KBM-7 (cell line): ENCODE measurements around the gene LTB4R.

ENCODE experiments used
- DNase-seq: peaks from one replicate; pipeline ENCODE4 v3.0.0-alpha.2; 2015
- in situ Hi-C: fragments of 300-500 bp; cut with MboI; formaldehyde crosslinking; loops from 2 replicates; pipeline ENCODE4 v1.14.3; 2020; ENCODE audit warnings: low sequenced_read_pairs, low pct_unique_long_range_greater_than_20kb, mixed read lengths

LTB4R gene, protein sequence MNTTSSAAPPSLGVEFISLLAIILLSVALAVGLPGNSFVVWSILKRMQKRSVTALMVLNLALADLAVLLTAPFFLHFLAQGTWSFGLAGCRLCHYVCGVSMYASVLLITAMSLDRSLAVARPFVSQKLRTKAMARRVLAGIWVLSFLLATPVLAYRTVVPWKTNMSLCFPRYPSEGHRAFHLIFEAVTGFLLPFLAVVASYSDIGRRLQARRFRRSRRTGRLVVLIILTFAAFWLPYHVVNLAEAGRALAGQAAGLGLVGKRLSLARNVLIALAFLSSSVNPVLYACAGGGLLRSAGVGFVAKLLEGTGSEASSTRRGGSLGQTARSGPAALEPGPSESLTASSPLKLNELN

DNA sequence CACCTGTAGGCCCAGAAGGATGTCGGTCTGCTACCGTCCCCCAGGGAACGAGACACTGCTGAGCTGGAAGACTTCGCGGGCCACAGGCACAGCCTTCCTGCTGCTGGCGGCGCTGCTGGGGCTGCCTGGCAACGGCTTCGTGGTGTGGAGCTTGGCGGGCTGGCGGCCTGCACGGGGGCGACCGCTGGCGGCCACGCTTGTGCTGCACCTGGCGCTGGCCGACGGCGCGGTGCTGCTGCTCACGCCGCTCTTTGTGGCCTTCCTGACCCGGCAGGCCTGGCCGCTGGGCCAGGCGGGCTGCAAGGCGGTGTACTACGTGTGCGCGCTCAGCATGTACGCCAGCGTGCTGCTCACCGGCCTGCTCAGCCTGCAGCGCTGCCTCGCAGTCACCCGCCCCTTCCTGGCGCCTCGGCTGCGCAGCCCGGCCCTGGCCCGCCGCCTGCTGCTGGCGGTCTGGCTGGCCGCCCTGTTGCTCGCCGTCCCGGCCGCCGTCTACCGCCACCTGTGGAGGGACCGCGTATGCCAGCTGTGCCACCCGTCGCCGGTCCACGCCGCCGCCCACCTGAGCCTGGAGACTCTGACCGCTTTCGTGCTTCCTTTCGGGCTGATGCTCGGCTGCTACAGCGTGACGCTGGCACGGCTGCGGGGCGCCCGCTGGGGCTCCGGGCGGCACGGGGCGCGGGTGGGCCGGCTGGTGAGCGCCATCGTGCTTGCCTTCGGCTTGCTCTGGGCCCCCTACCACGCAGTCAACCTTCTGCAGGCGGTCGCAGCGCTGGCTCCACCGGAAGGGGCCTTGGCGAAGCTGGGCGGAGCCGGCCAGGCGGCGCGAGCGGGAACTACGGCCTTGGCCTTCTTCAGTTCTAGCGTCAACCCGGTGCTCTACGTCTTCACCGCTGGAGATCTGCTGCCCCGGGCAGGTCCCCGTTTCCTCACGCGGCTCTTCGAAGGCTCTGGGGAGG is at the start of gene LTB4R:
LTB4R (plus strand) TSS at position 857 of the 959 bp plus-strand sequence. CDS start 4,150 bp downstream, outside the sequence.
- DNase-seq: no peak
- in situ Hi-C loops: no loop called here

DNA sequence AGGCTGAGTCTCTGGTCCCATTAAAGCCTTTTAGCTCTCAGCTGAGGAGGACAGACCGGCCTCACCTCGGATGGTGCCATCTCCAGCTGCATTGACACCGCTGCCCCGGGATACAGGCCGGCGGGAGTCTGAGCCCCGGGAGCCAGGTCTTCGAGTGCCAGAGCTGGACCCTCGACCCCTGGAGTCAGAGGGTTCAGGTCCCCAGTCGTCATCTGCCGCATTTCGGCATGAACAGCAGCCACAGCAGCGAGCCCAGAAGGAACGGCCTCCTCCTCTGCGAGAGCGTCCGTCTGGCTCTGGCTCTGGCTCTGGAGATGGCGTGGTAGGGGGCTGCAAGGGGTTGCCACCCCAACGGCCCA is 49.4 kb upstream of the LTB4R start:
- DNase-seq: no peak
- in situ Hi-C loops: no loop called here

DNA sequence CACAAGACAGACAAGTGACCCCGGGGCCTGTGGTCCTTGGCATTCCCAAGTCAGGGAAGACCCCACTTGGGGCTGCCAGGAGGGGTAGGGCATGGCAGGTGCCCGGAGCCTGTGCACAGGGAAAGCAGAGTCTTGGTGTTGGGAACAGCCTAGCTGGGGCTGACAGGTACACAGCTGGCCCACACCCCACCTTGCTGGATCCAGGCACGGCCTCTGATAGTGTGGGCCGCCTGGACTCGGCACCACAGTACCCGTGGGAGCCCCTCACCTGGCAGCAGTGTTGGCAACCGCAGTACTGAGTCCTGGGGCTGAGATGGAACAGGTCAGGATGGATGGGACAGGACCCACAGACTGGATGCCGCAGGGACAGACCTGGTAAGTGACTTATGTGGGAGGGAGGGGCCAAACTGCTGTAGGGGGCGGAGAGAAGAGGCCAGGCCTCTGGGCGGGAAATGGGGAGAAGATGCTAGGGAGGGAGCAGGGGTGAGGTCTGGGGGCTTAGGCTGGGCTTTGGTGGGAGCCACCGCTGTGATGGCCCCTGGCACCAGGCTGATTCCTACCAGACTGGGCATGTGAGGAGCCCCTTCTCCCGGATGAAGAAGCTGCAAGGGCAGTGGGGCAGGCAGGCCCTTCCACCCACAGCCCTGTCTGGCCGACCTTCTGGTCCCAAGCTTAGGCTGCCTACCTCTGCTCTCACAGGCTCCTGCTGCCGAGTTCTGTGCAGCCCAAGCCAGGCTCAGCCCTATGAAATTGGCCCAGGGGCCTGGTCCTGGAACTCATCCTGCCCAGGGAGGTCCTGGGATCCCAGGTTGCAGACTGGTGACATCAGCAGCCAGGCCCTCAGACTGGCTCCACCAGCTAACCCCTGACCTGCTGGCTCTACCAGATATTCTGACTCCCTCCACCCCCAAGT is 48.2 kb upstream of the LTB4R start, which contains the start of gene TGM1:
TGM1 (minus strand) TSS at position 357 of the 913 bp plus-strand sequence. CDS start 825 bp downstream, outside the sequence.
- in situ Hi-C loops: no loop called here
- DNase-seq: no peak

DNA sequence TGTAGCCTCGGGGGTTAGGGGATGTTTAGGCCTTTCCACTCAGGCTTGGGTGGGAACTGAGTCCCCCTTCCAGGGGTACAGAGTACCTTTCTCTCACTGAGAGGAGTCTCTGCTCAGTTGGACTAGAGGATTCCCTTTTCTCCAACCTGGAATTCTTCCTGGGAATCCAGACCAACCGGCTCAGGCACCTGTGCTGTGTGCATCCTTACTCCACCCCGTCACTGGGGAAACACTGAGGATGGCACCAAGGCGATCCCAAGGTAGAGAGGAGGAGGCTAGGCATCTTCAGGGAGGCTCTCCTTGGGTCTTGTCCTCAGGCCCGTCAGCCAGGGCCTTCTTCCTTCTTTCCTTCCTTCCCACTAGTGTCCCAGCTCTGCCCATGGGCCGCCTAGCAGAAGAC is 47.5 kb upstream of the LTB4R start:
- in situ Hi-C loops: no loop called here
- DNase-seq: no peak

DNA sequence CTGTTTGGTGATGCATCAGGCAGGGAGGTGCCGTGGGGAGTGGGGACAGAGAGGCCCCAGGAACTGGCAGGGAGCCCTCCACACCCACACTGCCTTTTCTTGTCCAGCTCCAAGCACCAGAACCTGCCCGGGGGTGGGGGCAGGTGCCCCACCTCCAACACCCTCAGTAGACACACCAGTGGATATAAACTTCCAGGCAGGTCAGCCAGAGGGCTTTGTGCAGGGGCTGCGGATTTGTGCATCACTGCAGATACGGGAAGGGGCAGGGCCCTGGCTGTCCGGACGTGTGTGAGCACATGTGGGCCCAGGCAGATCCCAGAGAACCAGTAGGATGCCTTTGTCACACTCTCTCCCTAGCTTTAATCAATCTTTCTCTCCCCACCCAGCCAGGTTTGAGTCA is 47.0 kb upstream of the LTB4R start:
- no peak for DNase-seq

DNA sequence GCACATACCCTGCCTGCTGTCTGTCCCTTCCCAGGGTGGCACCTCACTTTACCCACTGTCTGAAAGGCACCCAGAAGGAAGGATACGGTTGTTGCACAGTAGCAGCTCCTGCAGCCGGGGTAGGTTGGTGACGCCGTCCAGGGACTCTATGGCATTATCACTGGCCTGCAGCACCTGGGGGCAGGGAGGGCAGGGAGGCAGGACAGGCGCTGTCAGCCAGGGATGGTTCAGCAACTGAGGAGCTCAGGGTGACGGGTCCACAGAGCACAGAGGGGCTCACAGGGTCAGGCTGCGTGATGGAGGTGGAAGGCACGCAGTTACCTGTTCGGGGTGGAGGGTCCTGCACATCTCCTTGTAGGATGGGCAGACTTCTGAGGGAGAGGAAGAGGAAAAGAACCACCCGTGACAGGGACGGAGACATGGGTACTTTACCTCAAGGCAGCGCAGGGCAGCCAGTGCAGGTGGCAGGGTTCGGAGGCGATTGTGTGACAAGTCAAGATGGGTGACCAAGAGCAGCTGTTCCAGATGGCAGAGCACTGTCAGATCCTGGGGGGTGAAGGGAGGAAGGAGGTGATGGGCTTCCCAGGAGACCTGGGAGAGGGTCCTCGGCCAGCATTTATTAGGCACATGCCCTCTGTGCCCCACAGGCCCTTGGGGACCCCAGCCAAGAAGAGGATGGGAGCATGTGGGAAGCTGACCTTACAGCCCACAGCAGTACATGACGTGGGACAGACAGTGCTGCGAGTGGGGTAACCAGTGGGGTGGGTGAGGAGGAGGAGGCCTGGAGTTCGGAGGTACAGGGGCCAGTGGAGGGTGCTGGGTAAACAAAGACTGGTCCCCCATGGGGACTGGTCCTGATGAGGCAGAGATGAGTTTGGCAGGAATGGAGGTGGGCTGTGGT is 44.7 kb upstream of the LTB4R start:
- no peak for DNase-seq
- in situ Hi-C loops: no loop called here

More for the DNA sequence above, 47.0 kb upstream of the LTB4R start:
- in situ Hi-C loops: no loop called here

DNA sequence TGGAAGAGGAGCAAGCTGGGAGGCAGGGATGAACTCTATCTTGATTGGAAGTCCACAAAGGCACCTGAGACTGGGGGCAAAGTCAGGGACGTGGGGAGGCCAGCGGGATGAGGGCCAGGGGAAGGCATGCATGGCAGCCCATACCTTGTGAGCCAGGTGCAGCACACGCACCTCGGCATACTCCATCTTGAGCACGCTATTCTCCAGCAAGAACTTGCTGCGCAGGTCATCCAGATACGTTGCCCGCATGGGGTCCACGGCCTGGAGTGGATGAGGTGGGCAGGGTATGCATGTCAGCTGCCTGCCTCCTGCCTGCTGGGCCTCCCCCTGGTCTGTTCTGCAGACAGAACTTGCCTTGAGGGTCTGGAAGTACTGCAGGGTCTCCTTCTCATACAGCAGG is 43.8 kb upstream of the LTB4R start:
- in situ Hi-C loops: no loop called here

DNA sequence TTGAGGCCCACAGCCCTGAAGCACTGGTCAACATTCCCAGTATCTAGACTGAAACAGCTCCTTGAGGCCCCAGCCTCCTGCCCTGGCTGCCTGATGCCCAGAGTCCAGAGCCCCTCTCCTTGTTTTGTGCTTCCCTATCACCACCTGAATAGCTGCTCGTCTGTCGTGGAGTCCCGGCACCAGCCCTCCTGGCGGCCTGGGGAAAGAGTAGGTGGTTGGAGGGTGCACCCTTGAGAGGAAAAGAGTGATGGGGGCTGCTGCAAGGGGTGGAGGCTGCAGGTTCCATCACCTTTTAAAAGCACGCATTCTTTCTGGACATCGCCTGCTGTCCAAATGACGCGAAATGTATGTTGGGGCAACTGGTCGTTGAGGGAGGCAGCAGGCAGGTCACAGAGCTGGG is 43.1 kb upstream of the LTB4R start:
- no peak for DNase-seq
- in situ Hi-C loops: no loop called here

More for the DNA sequence above, 43.8 kb upstream of the LTB4R start:
- DNase-seq: no peak

DNA sequence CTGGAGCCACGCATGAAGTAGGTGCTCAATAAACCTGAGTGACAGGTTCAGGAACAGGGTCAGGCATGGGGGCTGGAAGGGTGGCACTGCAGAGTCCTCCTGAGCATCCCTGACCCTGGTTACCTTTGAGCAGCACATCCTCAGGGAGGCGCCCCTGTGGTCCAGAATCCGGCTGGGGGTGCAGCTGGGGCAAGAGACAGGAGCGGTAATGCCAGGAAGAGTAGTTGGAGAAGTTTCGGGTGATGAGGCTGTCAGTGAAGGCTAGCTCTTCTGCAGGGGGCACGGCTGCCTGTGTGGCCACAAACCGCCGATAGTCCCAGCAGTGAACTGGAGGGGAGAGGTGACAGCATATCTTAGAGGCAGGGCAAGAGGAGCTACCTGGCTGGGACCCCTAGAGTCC is 41.9 kb upstream of the LTB4R start:
- DNase-seq: no peak
- in situ Hi-C loops: no loop called here

DNA sequence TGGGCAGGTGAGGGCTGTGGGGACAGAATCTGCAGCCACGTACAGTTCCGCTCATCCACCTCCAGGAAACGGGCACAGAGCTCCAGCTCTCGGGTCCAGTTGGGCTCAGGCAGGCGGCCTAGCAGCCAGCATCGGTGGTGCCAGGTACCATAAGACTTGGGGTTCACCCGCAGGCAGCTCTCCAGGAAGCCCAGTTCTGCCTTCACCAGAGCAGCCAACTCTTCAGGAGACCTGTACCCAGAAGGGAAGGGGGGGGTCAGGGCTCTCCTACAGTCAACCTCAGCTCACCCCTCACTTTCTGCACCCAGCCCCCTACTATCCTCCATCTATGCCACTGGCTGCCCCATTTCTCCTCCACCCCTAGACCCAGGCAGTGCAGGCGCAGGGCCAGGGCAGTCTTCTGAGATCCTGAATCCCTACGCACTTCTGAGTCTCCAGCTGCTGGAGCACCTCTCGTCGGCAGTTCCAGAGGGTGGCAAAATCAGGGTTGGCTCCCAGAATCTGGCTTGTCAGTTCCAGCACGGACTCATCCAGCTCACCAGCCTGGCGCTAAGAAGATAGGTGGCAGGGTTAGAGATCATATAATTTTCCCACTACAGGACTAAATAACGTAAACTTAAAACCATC is 41.3 kb upstream of the LTB4R start:
- DNase-seq: no peak
- in situ Hi-C loops: no loop called here

DNA sequence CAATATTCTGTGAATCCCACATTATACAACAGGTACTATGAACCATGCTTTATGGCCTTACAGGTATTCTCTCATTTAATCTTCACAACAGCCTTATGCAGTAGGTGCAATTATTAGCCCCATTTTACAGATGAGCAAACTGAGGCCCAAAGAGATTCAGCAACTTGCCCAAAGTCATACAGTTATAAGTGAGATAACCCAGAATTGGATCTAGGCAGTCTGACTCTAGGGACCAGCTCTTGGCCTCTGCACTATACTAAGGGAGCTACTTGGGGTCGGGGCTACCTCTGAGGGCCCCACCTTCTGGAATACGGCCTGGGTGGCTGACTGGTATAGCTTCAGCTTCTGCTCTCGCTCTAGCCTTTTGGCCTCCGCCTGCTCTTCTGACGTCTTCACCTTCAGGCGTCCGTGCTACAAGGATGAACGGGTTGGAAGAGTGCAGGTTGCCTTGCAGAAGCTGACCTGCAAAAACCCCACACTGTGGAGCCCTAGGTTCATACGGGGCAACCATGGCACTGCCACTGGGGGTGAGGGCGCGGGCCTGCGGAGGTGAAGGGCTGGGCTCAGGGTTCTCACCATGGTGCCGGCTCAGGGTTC is 40.7 kb upstream of the LTB4R start:
- no peak for DNase-seq

DNA sequence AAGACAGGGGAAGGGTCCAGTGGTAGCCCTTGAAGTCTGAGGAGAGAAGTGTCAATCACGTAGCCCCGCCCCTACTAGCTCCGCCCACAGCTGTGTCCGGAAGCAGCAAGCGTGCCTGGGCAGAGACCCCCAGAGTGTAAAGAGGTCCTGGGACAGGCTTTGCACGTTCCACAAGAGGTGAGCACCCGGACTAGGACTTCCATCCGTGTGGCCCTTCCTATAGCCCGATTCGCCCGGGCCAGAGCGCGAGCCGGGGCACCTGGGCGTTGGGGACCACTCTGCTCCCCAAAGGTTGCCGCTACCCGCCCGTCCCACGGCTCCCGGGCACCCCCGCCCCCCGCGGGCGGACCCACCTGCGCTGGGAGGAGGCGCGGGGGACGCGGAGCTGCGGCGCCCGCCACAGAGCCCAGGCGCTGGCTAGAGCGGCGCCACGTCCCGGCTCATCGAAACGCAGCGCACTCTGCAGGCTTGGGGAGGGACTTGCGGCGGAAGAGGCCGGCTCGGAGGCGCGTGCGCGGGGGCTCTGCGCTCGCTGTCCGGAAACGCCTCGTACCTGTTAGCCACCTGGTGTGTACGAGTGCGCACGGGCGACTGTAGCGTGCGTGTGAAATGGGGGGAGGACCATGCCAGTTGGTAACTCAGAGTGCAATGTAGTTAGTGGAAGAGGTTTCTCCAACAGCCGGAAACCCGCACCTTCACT is 40.0 kb upstream of the LTB4R start, which contains the start of gene RABGGTA:
RABGGTA (minus strand) TSS at position 464 of the 700 bp plus-strand sequence. CDS start 482 bp downstream, outside the sequence.
- in situ Hi-C loops: no loop called here
- peak; percentile 92 for DNase-seq

More for the DNA sequence above, 40.7 kb upstream of the LTB4R start:
- in situ Hi-C loops: no loop called here

DNA sequence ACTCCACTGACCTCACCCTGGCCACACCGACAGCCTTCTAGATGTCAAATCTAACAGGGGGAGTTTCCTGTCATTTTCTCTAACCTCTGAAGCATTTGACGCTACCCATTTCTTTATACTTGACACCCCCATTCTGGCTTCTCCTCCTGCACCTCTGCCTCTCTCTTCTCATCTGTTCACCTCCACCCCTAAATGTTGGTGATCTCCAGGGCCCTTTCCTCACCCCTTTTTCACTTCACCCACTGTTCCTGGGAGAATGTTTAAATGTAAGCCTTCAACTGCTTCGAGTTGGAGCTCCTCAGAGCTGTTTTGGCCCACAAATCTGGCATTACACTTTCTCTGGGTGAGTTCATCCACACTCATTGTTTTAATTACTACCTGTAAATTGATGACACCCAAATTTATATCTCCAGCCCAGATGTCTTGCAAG is 39.5 kb upstream of the LTB4R start:
- DNase-seq: no peak
- in situ Hi-C loops: no loop called here

DNA sequence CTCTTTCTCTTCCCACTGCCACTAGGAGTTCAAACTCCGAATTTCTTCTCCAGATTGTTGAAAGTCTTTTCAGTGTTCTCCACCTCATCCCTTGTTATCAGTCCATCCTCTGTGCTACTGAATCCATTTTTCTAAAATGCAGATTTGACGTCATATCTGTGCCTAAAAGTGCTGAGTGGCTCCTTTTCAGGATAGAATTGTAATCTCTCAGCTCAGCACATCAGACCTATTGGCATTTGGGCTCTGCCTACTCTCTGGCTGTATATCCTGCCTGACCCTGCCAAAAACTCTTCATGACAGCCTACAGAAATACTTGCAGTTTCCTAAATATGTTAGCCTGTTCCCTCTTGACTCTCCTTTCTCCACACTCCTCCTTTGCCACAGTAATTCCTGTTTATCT is 38.8 kb upstream of the LTB4R start:
- in situ Hi-C loops: no loop called here
- no peak for DNase-seq

DNA sequence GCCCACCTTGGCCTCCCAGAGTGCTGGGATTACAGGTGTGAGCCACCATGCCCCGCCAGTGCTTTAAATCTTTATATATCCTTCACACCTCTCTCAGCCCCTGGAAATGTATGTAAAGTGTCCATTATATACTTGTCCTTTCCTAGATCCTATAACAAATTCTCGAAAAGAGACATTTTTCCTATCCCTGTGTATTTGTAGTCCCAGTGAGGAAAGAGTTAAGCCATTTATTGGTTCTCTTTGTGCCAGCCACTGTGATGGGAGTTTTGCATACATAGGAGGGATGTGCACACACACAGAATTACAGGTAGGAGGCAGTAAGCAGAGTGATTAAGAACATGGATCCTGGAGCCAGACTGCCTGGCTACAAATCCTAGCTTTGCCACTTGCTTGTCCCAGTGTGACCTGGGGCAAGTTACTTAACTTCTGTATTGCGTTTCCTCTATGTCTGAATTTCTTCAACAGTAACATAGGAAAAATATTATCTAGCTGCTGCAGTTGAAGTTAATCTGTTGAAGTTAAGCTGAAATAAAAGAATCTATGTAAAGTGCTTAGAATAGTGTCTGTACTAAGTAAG is 37.8 kb upstream of the LTB4R start:
- DNase-seq: peak; percentile 32

DNA sequence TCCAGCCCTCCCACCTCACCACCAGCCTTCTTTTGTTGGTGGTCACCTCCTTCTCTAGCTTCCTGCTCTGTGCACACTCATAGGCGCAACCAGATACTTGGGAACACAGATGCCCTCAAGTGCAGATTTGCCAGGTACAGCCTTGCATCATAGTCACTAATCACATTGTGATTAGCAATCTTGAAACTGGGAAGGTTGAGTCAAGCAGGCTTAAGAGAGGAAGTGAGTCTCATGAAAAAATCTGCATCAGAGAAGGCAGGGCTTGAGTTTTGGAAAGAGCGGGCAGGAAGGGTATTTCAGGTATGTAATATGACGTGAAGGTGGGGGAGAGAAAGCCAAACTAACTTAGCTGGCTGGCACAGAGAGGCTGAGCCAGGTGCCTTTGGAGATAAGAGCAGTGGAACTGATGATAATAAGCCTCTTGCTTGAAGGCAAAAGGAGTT is 37.2 kb upstream of the LTB4R start:
- DNase-seq: peak; percentile 41
- in situ Hi-C loops: no loop called here

More for the DNA sequence above, 37.8 kb upstream of the LTB4R start:
- in situ Hi-C loops: no loop called here
